Stimulated activated CD8-positive, alpha-beta memory T cell treated with anti-CD3 and anti-CD28 coated beads, Interleukin-12 subunit alpha, Interleukin-12 subunit beta, amount 100 ng/mL, for 24 hours (primary cell): ENCODE results near the gene WNT2B.

ENCODE experiments used
- DNase-seq: peaks from one replicate; pipeline ENCODE4 v3.0.0-alpha.2; 2020; ENCODE audit errors: extremely low read depth

The WNT2B gene

DNA sequence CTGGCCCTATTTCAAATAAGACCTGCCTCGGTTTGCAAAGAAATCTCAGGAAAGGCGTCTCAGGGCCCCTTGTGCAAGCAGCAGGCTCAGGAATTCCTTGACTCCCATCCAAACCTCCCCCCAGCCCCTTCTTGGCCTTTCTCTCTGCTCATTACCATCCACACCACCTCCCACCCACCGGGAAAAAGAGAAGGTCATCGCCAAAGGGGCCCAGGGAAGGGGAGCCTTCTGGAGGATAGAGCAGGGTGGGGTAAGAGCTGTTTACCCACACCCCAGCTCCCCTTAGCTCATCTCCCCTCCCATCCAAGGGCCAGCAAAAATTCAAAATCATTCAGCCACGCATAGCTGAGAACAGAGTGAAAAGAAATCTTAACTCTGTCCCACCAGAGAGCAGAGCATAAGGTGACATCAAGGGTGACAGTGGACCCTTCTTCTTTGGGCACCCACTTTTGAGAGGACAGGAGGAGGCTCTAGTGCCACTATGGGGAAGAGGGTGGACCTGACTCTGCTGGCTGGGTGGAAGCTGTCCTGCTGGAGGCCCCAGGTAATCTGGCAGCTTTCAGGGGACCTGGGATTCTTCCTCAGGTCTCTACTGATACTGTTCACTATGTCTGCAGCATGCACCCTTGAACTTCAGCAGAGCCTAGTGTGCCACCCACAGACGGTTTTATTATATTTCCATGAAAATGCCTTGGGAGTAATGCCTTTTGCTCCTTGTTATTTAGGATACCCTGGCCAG, 3.9 kb upstream of the WNT2B start:
- no peak for DNase-seq

DNA sequence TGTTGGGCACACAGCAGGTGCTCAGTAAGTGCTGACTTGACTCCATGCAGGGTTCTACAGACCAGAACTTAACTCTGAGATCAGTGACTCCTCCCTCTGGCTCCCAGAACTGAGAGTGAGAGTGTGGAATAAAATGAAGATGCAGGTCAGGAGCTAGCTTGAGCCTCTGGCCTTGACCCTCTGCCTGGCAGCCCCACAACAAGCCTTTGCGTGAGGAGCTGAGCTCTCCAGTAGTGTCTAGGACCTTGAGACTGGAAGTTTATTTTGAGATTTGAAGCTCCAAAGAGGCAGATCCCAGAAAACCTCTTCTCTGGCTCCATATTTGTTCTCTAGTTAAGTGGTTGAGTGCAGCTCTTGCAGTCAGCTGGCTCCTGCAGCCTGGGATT, 3.4 kb upstream of the WNT2B start:
- DNase-seq = no peak

- DNase-seq = no peak
Measured at GRCh38 chr1:112505878-112506277, 2.9 kb upstream of the WNT2B start.

DNA sequence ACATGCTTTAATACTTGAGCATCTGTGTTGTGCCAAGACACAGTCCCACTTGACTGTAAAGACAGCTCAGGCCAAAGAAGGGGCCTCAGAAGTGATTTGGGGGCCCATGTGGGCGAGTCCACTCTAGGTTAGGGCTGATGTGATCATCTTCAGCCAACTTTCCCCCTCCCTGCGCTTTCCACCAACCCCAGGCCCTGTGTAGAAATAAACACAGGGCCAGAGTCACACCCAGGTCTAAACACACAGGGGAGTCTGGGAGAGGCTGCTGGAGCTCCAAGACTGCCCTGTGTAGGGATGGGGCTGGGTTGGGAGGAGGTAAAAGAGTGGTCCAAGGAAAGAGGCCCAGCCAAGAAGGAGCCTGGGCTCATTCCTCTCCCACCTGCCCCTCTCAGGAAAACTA, 2.5 kb upstream of the WNT2B start:
- no peak for DNase-seq

GRCh38 chr1:112506731-112507130, 2.0 kb upstream of the WNT2B start:
- DNase-seq = no peak

- no peak for DNase-seq
Measured at GRCh38 chr1:112507336-112507735, 1.4 kb upstream of the WNT2B start.

DNA sequence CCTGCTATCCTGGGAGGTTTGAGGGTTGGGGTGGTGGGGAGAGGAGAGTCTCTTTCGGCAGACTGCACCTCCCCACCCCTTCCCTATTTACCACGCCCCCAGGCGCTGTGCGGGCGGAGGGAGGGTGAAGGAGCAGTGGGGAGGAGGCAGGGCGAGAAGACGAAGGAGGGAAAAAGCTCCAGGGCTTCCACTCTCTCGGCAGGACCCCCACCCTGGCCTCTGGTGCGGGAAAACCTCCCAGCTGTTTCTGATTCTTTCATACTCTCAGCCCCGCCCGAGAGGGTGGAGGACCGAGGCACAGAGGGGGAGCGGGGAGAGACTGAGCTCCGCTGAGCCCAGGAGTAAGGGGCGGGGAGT, 866 bp upstream of the WNT2B start:
- DNase-seq = no peak

GRCh38 chr1:112509005-112509659, 367 bp downstream of the WNT2B start:
- no peak for DNase-seq

DNA sequence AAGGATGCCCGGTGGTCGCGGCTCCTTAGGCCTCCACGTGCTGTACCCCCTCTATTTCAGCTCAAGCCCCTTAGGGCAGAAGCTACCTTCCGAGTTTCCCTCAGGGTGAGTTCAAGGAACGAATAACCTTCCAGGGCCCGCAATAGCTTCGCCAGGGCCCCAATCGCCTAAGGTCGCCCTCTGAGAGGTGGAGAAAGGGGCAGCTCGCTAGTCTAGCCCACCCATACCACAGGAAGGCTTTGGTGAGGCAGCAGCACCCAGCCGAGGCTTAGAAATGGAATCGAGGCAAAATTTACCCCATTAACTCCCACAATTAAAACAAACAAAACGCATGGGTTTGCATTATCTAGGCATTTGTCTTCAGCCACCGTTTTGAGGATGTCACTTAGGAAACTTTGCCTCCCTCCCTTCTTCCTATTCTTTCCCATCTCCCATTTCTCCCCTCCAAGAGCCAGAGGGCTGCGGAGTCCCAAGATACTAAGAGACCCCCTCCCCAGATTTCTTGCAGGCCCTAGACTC, 954 bp downstream of the WNT2B start:
- DNase-seq = no peak

DNA sequence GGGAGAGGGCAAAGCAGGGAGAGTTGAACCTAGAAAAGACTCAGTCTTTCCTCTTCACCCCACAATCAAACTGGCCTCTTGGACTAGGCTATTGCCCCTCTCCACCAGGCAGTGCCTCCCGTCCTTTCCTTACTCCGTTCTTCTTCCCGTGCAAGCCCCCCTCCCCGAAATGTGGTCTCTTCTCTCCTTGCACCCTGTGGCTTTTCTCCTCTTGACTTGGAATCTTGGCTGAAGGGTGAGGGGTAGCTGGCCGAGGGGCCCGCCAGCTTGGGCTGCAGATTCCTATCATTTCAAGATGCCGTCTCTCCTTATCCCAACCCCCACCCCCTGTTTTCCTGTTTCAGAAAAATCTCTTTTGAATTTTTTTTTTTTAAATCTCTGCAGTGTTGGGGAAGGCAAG, 1.6 kb downstream of the WNT2B start:
- no peak for DNase-seq

DNA sequence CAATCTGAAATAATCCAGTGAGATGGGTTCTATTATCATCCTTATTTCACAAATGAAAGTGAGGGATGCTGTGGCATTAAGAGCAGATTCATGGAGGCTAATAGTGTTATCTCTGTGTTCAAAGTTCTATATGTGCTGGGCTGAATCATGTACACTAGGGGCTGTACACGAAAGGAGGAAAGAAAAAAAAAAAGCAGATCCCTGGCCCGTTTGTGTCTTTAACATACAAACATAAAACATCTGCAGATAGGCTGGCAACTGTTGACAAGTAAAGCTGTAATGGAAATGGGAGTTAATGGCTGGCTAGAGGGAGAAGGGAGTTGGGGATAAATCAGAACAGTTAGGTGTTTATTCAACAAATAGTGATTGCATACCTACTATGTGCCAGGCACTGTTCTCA, 3.1 kb downstream of the WNT2B start:
- DNase-seq = no peak

GRCh38 chr1:112513112-112513870, 4.5 kb downstream of the WNT2B start:
- DNase-seq = no peak

- no peak for DNase-seq
Measured at GRCh38 chr1:112514901-112515300, 6.1 kb downstream of the WNT2B start.

- DNase-seq = no peak
Measured at GRCh38 chr1:112515311-112516009, 6.7 kb downstream of the WNT2B start.

DNA sequence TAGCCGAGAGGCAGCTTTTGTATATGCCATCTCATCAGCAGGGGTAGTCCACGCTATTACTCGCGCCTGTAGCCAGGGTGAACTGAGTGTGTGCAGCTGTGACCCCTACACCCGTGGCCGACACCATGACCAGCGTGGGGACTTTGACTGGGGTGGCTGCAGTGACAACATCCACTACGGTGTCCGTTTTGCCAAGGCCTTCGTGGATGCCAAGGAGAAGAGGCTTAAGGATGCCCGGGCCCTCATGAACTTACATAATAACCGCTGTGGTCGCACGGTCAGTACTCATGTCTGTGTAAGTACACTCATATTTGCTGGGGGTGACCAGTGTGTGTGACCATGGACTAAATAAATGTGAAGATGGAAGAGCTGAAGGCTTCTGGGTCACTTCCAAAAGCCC, 7.4 kb downstream of the WNT2B start:
- DNase-seq = no peak

DNA sequence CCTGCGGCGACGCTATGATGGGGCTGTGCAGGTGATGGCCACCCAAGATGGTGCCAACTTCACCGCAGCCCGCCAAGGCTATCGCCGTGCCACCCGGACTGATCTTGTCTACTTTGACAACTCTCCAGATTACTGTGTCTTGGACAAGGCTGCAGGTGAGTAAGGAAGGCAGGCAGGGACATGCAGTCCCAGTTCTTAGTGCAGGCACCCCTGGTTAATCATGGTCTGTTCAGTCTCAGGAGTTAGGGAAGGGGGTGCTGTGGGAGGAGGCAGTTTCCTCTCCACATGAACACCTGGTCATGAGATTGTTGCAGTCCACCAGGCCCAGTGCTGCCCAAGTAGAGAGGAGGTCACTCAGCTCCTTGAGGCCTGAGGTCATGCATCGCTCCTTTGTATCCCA, 8.5 kb downstream of the WNT2B start:
- DNase-seq = no peak

GRCh38 chr1:112517646-112518045, 8.9 kb downstream of the WNT2B start:
- no peak for DNase-seq

GRCh38 chr1:112518186-112518585, 9.4 kb downstream of the WNT2B start:
- DNase-seq = no peak

GRCh38 chr1:112520166-112520565, 11.4 kb downstream of the WNT2B start:
- DNase-seq = no peak

DNA sequence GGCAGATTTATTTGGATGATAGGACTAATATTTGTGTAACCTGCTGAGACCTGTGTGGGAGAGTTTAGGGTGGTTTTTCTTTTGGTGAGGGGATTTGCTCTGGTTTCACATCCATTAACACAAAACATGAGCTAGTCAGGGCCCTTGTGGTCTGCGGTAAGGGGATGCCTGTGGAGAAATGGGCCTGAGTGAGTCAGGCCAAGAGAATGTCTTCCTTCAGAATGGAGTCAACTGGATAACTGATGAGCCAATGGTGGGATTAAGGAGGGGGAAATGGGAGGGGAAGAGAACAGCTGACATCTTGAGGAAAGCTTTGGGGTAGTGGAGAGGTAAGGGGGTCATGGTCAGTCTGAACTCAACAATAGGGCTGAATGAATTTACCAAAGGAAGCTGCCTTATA, 13.9 kb downstream of the WNT2B start:
- DNase-seq = no peak

- no peak for DNase-seq
Measured at GRCh38 chr1:112524251-112524650, 15.5 kb downstream of the WNT2B start.

- DNase-seq = no peak
Measured at GRCh38 chr1:112524986-112525385, 16.2 kb downstream of the WNT2B start.
